HUES64 (cell line): ENCODE measurements around the gene CYP24A1.
A peak's percentile ranks its signal among the peaks of the same experiment; 100 is the strongest.

Experiments
- H3K27ac ChIP-seq: 2 replicates; pipeline ENCODE4 v1.7.0; 2013; ENCODE audit warnings: low read depth, low read length, inconsistent platforms
- H3K27me3 ChIP-seq: 2 replicates; pipeline ENCODE4 v1.6.1; 2013; ENCODE audit warnings: mild to moderate bottlenecking, low read length; ENCODE audit not compliant: insufficient read depth
- H3K36me3 ChIP-seq: 2 replicates; pipeline ENCODE4 v1.6.1; 2013; ENCODE audit warnings: mild to moderate bottlenecking, low read length; ENCODE audit not compliant: insufficient read depth
- H3K4me1 ChIP-seq: 2 replicates; pipeline ENCODE4 v1.6.1; 2013; ENCODE audit warnings: mild to moderate bottlenecking, low read length, moderate library complexity; ENCODE audit not compliant: insufficient read depth
- H3K4me3 ChIP-seq: 2 replicates; pipeline ENCODE4 v1.5.1; 2013; ENCODE audit warnings: mild to moderate bottlenecking, low read length, moderate library complexity
- H3K9ac ChIP-seq: 2 replicates; pipeline ENCODE4 v1.6.1; 2013; ENCODE audit warnings: mild to moderate bottlenecking, low read depth, low read length
- H3K9me3 ChIP-seq: 2 replicates; pipeline ENCODE4 v1.6.1; 2013; ENCODE audit warnings: low read depth, low read length; ENCODE audit not compliant: insufficient read depth
- WGBS: fragments of 150-250, 120-280 bp; methylation state at CpG from one replicate; pipeline ENCODE4 v1.1.7; 2013; ENCODE audit warnings: missing lambda C conversion rate; 5-methylcytosine and 5-hydroxymethylcytosine counted together

Gene CYP24A1

GRCh38 chr20:54189630-54190029 lies 15.8 kb upstream of the CYP24A1 start:
- H3K4me1 ChIP-seq: no peaks in the 10 kb centered on the region
- no peak overlapping the region for H3K27ac ChIP-seq
- H3K9me3 ChIP-seq: no peaks in the 10 kb centered on the region
- H3K27me3 ChIP-seq: no peaks in the 10 kb centered on the region
- H3K36me3 ChIP-seq: no peaks in the 10 kb centered on the region
- 42% methylated on average over 1 of the region's 2 CpGs for WGBS
- no peak overlapping the region for H3K9ac ChIP-seq
- no peak overlapping the region for H3K4me3 ChIP-seq

- Histone ChIP-seq H3K4me1 (no peaks in the 10 kb centered on the region), H3K9ac (no peak overlapping the region), H3K27ac (no peak overlapping the region), H3K4me3 (no peak overlapping the region), H3K36me3 (no peaks in the 10 kb centered on the region), H3K27me3 (no peaks in the 10 kb centered on the region), H3K9me3 (no peaks in the 10 kb centered on the region)
- WGBS: 93% methylated on average over 10 of the region's 11 CpGs
These were observed 14.5 kb upstream of the CYP24A1 start for GRCh38 chr20:54188132-54188849.

GRCh38 chr20:54184904-54185626 lies 11.3 kb upstream of the CYP24A1 start:
- WGBS: 92% methylated on average over 10 of the region's 10 CpGs
- H3K4me3 ChIP-seq: no peak overlapping the region
- H3K9ac ChIP-seq: no peak overlapping the region
- H3K27ac ChIP-seq: no peak overlapping the region
- H3K36me3 ChIP-seq: no peaks in the 10 kb centered on the region
- no peaks in the 10 kb centered on the region for H3K27me3 ChIP-seq
- no peaks in the 10 kb centered on the region for H3K9me3 ChIP-seq
- no peaks in the 10 kb centered on the region for H3K4me1 ChIP-seq

- H3K36me3 ChIP-seq: no peaks in the 10 kb centered on the region
These were observed 10.3 kb upstream of the CYP24A1 start for GRCh38 chr20:54184071-54184470.

GRCh38 chr20:54180931-54181330 lies 7.1 kb upstream of the CYP24A1 start:
- H3K27ac ChIP-seq: no peak overlapping the region
- no peak overlapping the region for H3K9ac ChIP-seq
- peaks cover 10% of the 10 kb centered on the region for H3K27me3 ChIP-seq
- WGBS: no CpG with 5 or more reads among the region's 1 CpG
- no peaks in the 10 kb centered on the region for H3K4me1 ChIP-seq
- H3K4me3 ChIP-seq: no peak overlapping the region
- no peaks in the 10 kb centered on the region for H3K36me3 ChIP-seq
- H3K9me3 ChIP-seq: no peaks in the 10 kb centered on the region

More at GRCh38 chr20:54184071-54184470, 10.3 kb upstream of the CYP24A1 start:
- H3K4me3 ChIP-seq: no peak overlapping the region
- H3K9me3 ChIP-seq: no peaks in the 10 kb centered on the region
- H3K27me3 ChIP-seq: no peaks in the 10 kb centered on the region
- 76% methylated on average over 3 of the region's 3 CpGs for WGBS
- no peaks in the 10 kb centered on the region for H3K4me1 ChIP-seq
- H3K27ac ChIP-seq: no peak overlapping the region
- H3K9ac ChIP-seq: no peak overlapping the region

- Histone ChIP-seq H3K36me3 (no peaks in the 10 kb centered on the region), H3K9me3 (no peaks in the 10 kb centered on the region), H3K27ac (no peak overlapping the region), H3K9ac (no peak overlapping the region), H3K4me3 (no peak overlapping the region), H3K4me1 (peaks cover 6% of the 10 kb centered on the region), H3K27me3 (peaks cover 19% of the 10 kb centered on the region)
- 92% methylated on average over 2 of the region's 2 CpGs for WGBS
These were observed 6.2 kb upstream of the CYP24A1 start for GRCh38 chr20:54179946-54180345.

- 74% methylated on average over 2 of the region's 2 CpGs for WGBS
- no peak overlapping the region for H3K27ac ChIP-seq
- H3K9me3 ChIP-seq: no peaks in the 10 kb centered on the region
- H3K4me3 ChIP-seq: no peak overlapping the region
- H3K36me3 ChIP-seq: no peaks in the 10 kb centered on the region
- peaks cover 36% of the 10 kb centered on the region for H3K27me3 ChIP-seq
- H3K9ac ChIP-seq: no peak overlapping the region
- H3K4me1 ChIP-seq: peaks cover 11% of the 10 kb centered on the region
These were observed 4.5 kb upstream of the CYP24A1 start for GRCh38 chr20:54178256-54178655.

- 86% methylated on average over 6 of the region's 6 CpGs for WGBS
- H3K27ac ChIP-seq: no peak overlapping the region
- H3K4me3 ChIP-seq: no peak overlapping the region
- H3K36me3 ChIP-seq: no peaks in the 10 kb centered on the region
- H3K9ac ChIP-seq: no peak overlapping the region
- no peaks in the 10 kb centered on the region for H3K9me3 ChIP-seq
- peaks cover 45% of the 10 kb centered on the region for H3K27me3 ChIP-seq
- peaks cover 11% of the 10 kb centered on the region for H3K4me1 ChIP-seq
These were observed 3.6 kb upstream of the CYP24A1 start for GRCh38 chr20:54177378-54177777.

GRCh38 chr20:54176610-54177009 lies 2.8 kb upstream of the CYP24A1 start:
- Histone ChIP-seq H3K27ac (no peak overlapping the region), H3K9me3 (no peaks in the 10 kb centered on the region), H3K36me3 (no peaks in the 10 kb centered on the region), H3K9ac (no peak overlapping the region), H3K4me3 (no peak overlapping the region), H3K27me3 (peaks cover 52% of the 10 kb centered on the region), H3K4me1 (peaks cover 11% of the 10 kb centered on the region)
- WGBS: 98% methylated on average over 2 of the region's 2 CpGs

GRCh38 chr20:54174457-54175175 lies 830 bp upstream of the CYP24A1 start:
- Histone ChIP-seq H3K4me3 (peak overlapping the region; percentile 47), H3K4me1 (peaks cover 14% of the 10 kb centered on the region), H3K36me3 (no peaks in the 10 kb centered on the region), H3K27me3 (peaks cover 72% of the 10 kb centered on the region), H3K27ac (no peak overlapping the region), H3K9me3 (no peaks in the 10 kb centered on the region), H3K9ac (no peak overlapping the region)
- WGBS: 3% methylated on average over 14 of the region's 18 CpGs
